ENCODE measurements around the gene NPY4R2.
"Not testable (repeated sequence)": the region's sequence is repeated elsewhere in the genome, so short reads cannot be mapped to it uniquely, and the experiment has no call there.

GRCh38 chr10:47927147-47927916 lies 8.9 kb downstream of the NPY4R2 start:
- not testable (repeated sequence) for TF ChIP-seq ELF4 (IDR thresholded peaks at IDR 0.05); FOXM1 (IDR thresholded peaks at IDR 0.05; ENCODE audit: borderline replicate concordance); ARNT (IDR thresholded peaks at IDR 0.05); FOXK2 (IDR thresholded peaks at IDR 0.05); NFRKB (IDR thresholded peaks at IDR 0.05)

Data from HEK293T (cell line).